Measurements from ENCODE around the gene GPC6. TPM values are rescaled to one million over a fixed set of nuclear protein-coding genes. Genes with fewer than 3 reads are reported as not detected.

GPC6 gene
- total and polyA plus RNA-seq, 4 donors: 5.0 to 37.4 (median 18.9) TPM

GRCh38 chr13:93326234-93326811, 99.7 kb downstream of the GPC6 start:
- H3K4me1 ChIP-seq (ENCODE audit: control insufficient read depth in 1 of 2, insufficient read depth in 2 of 2, low read length in 2 of 2): no peaks in the 10 kb centered on the region
- H3K27me3 ChIP-seq (ENCODE audit: control insufficient read depth in 1 of 2, insufficient read depth in 2 of 2, low read length in 1 of 2): peaks cover 0 to 2% of the 10 kb centered on the region in 2 donors
- H3K27ac ChIP-seq (ENCODE audit: low read depth in 1 of 2, low read length in 2 of 2): no peak overlapping the region
- H3K4me3 ChIP-seq (ENCODE audit: low read length in 2 of 2): no peak overlapping the region
- 78 to 82% methylated on average over 5 of the region's 5 CpGs for WGBS, 2 donors
- DNase-seq (no peak), ATAC-seq (ENCODE audit: low FRiP score) (no peak)
- H3K36me3 ChIP-seq (ENCODE audit: control insufficient read depth in 1 of 2, insufficient read depth in 2 of 2, low read length in 1 of 2): no peaks in the 10 kb centered on the region
- no peaks in the 10 kb centered on the region for H3K9me3 ChIP-seq (ENCODE audit: control insufficient read depth, low read length)
- intact Hi-C loops (cut with DNase I): no loop called here

GRCh38 chr13:93328943-93329342, 102.3 kb downstream of the GPC6 start:
- Histone ChIP-seq H3K4me1 (ENCODE audit: control insufficient read depth in 1 of 2, insufficient read depth in 2 of 2, low read length in 2 of 2) (no peaks in the 10 kb centered on the region), H3K27me3 (ENCODE audit: control insufficient read depth in 1 of 2, insufficient read depth in 2 of 2, low read length in 1 of 2) (peaks cover 0 to 2% of the 10 kb centered on the region in 2 donors), H3K27ac (ENCODE audit: low read depth in 1 of 2, low read length in 2 of 2) (no peak overlapping the region), H3K9me3 (ENCODE audit: control insufficient read depth, low read length) (no peaks in the 10 kb centered on the region), H3K4me3 (ENCODE audit: low read length in 2 of 2) (no peak overlapping the region), H3K36me3 (ENCODE audit: control insufficient read depth in 1 of 2, insufficient read depth in 2 of 2, low read length in 1 of 2) (no peaks in the 10 kb centered on the region)
- ATAC-seq (ENCODE audit: low FRiP score) (no peak), DNase-seq (no peak)
- WGBS, 2 donors: 25 to 41% methylated on average over 2 of the region's 2 CpGs
- intact Hi-C loops (cut with DNase I): no loop called here

GRCh38 chr13:93336728-93337127, 110.1 kb downstream of the GPC6 start:
- intact Hi-C loops (cut with DNase I): no loop called here
- no peak for DNase-seq
- Histone ChIP-seq H3K9me3 (ENCODE audit: control insufficient read depth, low read length) (no peaks in the 10 kb centered on the region), H3K4me3 (ENCODE audit: low read length in 2 of 2) (no peak overlapping the region), H3K36me3 (ENCODE audit: control insufficient read depth in 1 of 2, insufficient read depth in 2 of 2, low read length in 1 of 2) (no peaks in the 10 kb centered on the region), H3K4me1 (ENCODE audit: control insufficient read depth in 1 of 2, insufficient read depth in 2 of 2, low read length in 2 of 2) (no peaks in the 10 kb centered on the region), H3K27me3 (ENCODE audit: control insufficient read depth in 1 of 2, insufficient read depth in 2 of 2, low read length in 1 of 2) (no peaks in the 10 kb centered on the region), H3K27ac (ENCODE audit: low read depth in 1 of 2, low read length in 2 of 2) (no peak overlapping the region)
- 64 to 70% methylated on average over 4 of the region's 4 CpGs for WGBS, 2 donors
- ATAC-seq (ENCODE audit: low FRiP score): no peak

- ATAC-seq (ENCODE audit: low FRiP score) (no peak), DNase-seq (no peak)
- no peak overlapping the region for H3K27ac ChIP-seq (ENCODE audit: low read depth in 1 of 2, low read length in 2 of 2)
- H3K36me3 ChIP-seq (ENCODE audit: control insufficient read depth in 1 of 2, insufficient read depth in 2 of 2, low read length in 1 of 2): no peaks in the 10 kb centered on the region
- intact Hi-C loops (cut with DNase I): no loop called here
- 90 to 92% methylated on average over 5 of the region's 5 CpGs for WGBS, 2 donors
- no peaks in the 10 kb centered on the region for H3K27me3 ChIP-seq (ENCODE audit: control insufficient read depth in 1 of 2, insufficient read depth in 2 of 2, low read length in 1 of 2)
- no peaks in the 10 kb centered on the region for H3K9me3 ChIP-seq (ENCODE audit: control insufficient read depth, low read length)
- H3K4me3 ChIP-seq (ENCODE audit: low read length in 2 of 2): no peak overlapping the region
- no peaks in the 10 kb centered on the region for H3K4me1 ChIP-seq (ENCODE audit: control insufficient read depth in 1 of 2, insufficient read depth in 2 of 2, low read length in 2 of 2)
These were observed 111.4 kb downstream of the GPC6 start for GRCh38 chr13:93338030-93338429.

GRCh38 chr13:93338906-93339305, 112.3 kb downstream of the GPC6 start:
- WGBS, 2 donors: 80 to 85% methylated on average over 2 of the region's 2 CpGs
- Histone ChIP-seq H3K27ac (ENCODE audit: low read depth in 1 of 2, low read length in 2 of 2) (no peak overlapping the region), H3K4me3 (ENCODE audit: low read length in 2 of 2) (no peak overlapping the region), H3K27me3 (ENCODE audit: control insufficient read depth in 1 of 2, insufficient read depth in 2 of 2, low read length in 1 of 2) (no peaks in the 10 kb centered on the region), H3K9me3 (ENCODE audit: control insufficient read depth, low read length) (no peaks in the 10 kb centered on the region), H3K36me3 (ENCODE audit: control insufficient read depth in 1 of 2, insufficient read depth in 2 of 2, low read length in 1 of 2) (no peaks in the 10 kb centered on the region), H3K4me1 (ENCODE audit: control insufficient read depth in 1 of 2, insufficient read depth in 2 of 2, low read length in 2 of 2) (no peaks in the 10 kb centered on the region)
- ATAC-seq (ENCODE audit: low FRiP score) (no peak), DNase-seq (no peak)
- intact Hi-C loops (cut with DNase I): no loop called here

GRCh38 chr13:93339550-93339949, 112.9 kb downstream of the GPC6 start:
- 88 to 90% methylated on average over 4 of the region's 4 CpGs for WGBS, 2 donors

GRCh38 chr13:93341517-93341916, 114.9 kb downstream of the GPC6 start:
- intact Hi-C loops (cut with DNase I): no loop called here
- H3K4me1 ChIP-seq (ENCODE audit: control insufficient read depth in 1 of 2, insufficient read depth in 2 of 2, low read length in 2 of 2): no peaks in the 10 kb centered on the region
- H3K4me3 ChIP-seq (ENCODE audit: low read length in 2 of 2): no peak overlapping the region
- H3K9me3 ChIP-seq (ENCODE audit: control insufficient read depth, low read length): no peaks in the 10 kb centered on the region
- ATAC-seq (ENCODE audit: low FRiP score): no peak
- H3K27me3 ChIP-seq (ENCODE audit: control insufficient read depth in 1 of 2, insufficient read depth in 2 of 2, low read length in 1 of 2): no peaks in the 10 kb centered on the region
- 95 to 98% methylated on average over 4 of the region's 4 CpGs for WGBS, 2 donors
- no peak overlapping the region for H3K27ac ChIP-seq (ENCODE audit: low read depth in 1 of 2, low read length in 2 of 2)
- no peak for DNase-seq
- H3K36me3 ChIP-seq (ENCODE audit: control insufficient read depth in 1 of 2, insufficient read depth in 2 of 2, low read length in 1 of 2): no peaks in the 10 kb centered on the region

More at GRCh38 chr13:93339550-93339949, 112.9 kb downstream of the GPC6 start:
- Histone ChIP-seq H3K9me3 (ENCODE audit: control insufficient read depth, low read length) (no peaks in the 10 kb centered on the region), H3K4me3 (ENCODE audit: low read length in 2 of 2) (no peak overlapping the region), H3K27me3 (ENCODE audit: control insufficient read depth in 1 of 2, insufficient read depth in 2 of 2, low read length in 1 of 2) (no peaks in the 10 kb centered on the region), H3K4me1 (ENCODE audit: control insufficient read depth in 1 of 2, insufficient read depth in 2 of 2, low read length in 2 of 2) (no peaks in the 10 kb centered on the region), H3K36me3 (ENCODE audit: control insufficient read depth in 1 of 2, insufficient read depth in 2 of 2, low read length in 1 of 2) (no peaks in the 10 kb centered on the region), H3K27ac (ENCODE audit: low read depth in 1 of 2, low read length in 2 of 2) (no peak overlapping the region)
- intact Hi-C loops (cut with DNase I): no loop called here
- no peak for ATAC-seq (ENCODE audit: low FRiP score)
- DNase-seq: no peak

GRCh38 chr13:93343097-93343496, 116.5 kb downstream of the GPC6 start:
- DNase-seq (no peak), ATAC-seq (ENCODE audit: low FRiP score) (no peak)
- Histone ChIP-seq H3K4me3 (ENCODE audit: low read length in 2 of 2) (no peak overlapping the region), H3K27me3 (ENCODE audit: control insufficient read depth in 1 of 2, insufficient read depth in 2 of 2, low read length in 1 of 2) (no peaks in the 10 kb centered on the region), H3K36me3 (ENCODE audit: control insufficient read depth in 1 of 2, insufficient read depth in 2 of 2, low read length in 1 of 2) (no peaks in the 10 kb centered on the region), H3K4me1 (ENCODE audit: control insufficient read depth in 1 of 2, insufficient read depth in 2 of 2, low read length in 2 of 2) (no peaks in the 10 kb centered on the region), H3K27ac (ENCODE audit: low read depth in 1 of 2, low read length in 2 of 2) (no peak overlapping the region), H3K9me3 (ENCODE audit: control insufficient read depth, low read length) (no peaks in the 10 kb centered on the region)
- WGBS, 2 donors: 63 to 74% methylated on average over 4 of the region's 4 CpGs
- intact Hi-C loops (cut with DNase I): no loop called here

- ATAC-seq (ENCODE audit: low FRiP score): no peak
- intact Hi-C loops (cut with DNase I): no loop called here
- Histone ChIP-seq H3K4me3 (ENCODE audit: low read length in 2 of 2) (no peak overlapping the region), H3K36me3 (ENCODE audit: control insufficient read depth in 1 of 2, insufficient read depth in 2 of 2, low read length in 1 of 2) (no peaks in the 10 kb centered on the region), H3K27me3 (ENCODE audit: control insufficient read depth in 1 of 2, insufficient read depth in 2 of 2, low read length in 1 of 2) (no peaks in the 10 kb centered on the region), H3K4me1 (ENCODE audit: control insufficient read depth in 1 of 2, insufficient read depth in 2 of 2, low read length in 2 of 2) (no peaks in the 10 kb centered on the region), H3K9me3 (ENCODE audit: control insufficient read depth, low read length) (no peaks in the 10 kb centered on the region), H3K27ac (ENCODE audit: low read depth in 1 of 2, low read length in 2 of 2) (no peak overlapping the region)
- no peak for DNase-seq
- whole genome bisulfite sequencing, 2 donors: 88 to 91% methylated on average over 3 of the region's 3 CpGs
These were observed 117.6 kb downstream of the GPC6 start for GRCh38 chr13:93344048-93344705.
